Measurements from ENCODE around the gene RENBP.

RENBP gene

GRCh38 chrX:153889123-153889522, 55.3 kb downstream of the RENBP start:
- H3K27ac ChIP-seq: no peak overlapping the region
- TF ChIP-seq ZFX (IDR thresholded peaks at IDR 0.05): no peak
- no peak for TF ChIP-seq CTCF (conservative IDR thresholded peaks at IDR 0.05)

GRCh38 chrX:153888344-153888743, 56.1 kb downstream of the RENBP start:
- no peak overlapping the region for H3K27ac ChIP-seq

GRCh38 chrX:153887385-153887784, 57.1 kb downstream of the RENBP start:
- no peak overlapping the region for H3K27ac ChIP-seq
- TF ChIP-seq ZFX (IDR thresholded peaks at IDR 0.05) (no peak), CTCF (conservative IDR thresholded peaks at IDR 0.05) (no peak)

More at GRCh38 chrX:153888344-153888743, 56.1 kb downstream of the RENBP start:
- TF ChIP-seq ZFX (IDR thresholded peaks at IDR 0.05) (no peak), CTCF (conservative IDR thresholded peaks at IDR 0.05) (no peak)

GRCh38 chrX:153886915-153887314, 57.5 kb downstream of the RENBP start:
- no peak for TF ChIP-seq ZFX (IDR thresholded peaks at IDR 0.05)
- H3K27ac ChIP-seq: no peak overlapping the region

GRCh38 chrX:153885968-153886903, 58.2 kb downstream of the RENBP start, which contains the start of gene L1CAM:
TSS of gene L1CAM (minus strand) at chrX:153886173. CDS start at chrX:153875836, 10,337 bp downstream.
- no peak within 1 kb of the TSS for H3K27ac ChIP-seq
- no peak for TF ChIP-seq CTCF (conservative IDR thresholded peaks at IDR 0.05)
- TF ChIP-seq ZFX (IDR thresholded peaks at IDR 0.05): no peak
